Spleen (tissue), 11 donors: ENCODE results near the gene DGKB. TPM values are rescaled to one million over a fixed set of nuclear protein-coding genes. Genes with fewer than 3 reads are reported as not detected.

Experiments
- DNase-seq: peaks from one replicate; pipeline ENCODE4 v3.0.0-alpha.2; 2020
- H3K27ac ChIP-seq, 8 donors: fragments of 200-600 bp; sonication (generic) in 7 of 8; 1 replicate in 4 of 8; 2 replicates in 4 of 8; pipeline versions ENCODE4 v1.5.0 to v1.8.0; 2016 to 2021; ENCODE audit warnings: inconsistent platforms in 4 of 8, mild to moderate bottlenecking in 4 of 8, moderate library complexity in 1 of 8
- H3K27me3 ChIP-seq, 7 donors: fragments of 200-600 bp; sonication (generic) in 6 of 7; replicated peaks in 1 of 7; 1 replicate in 4 of 7; 2 replicates in 3 of 7; pipeline versions ENCODE4 v1.5.0 to v1.8.0; 2016 to 2021; ENCODE audit warnings: inconsistent platforms in 3 of 7, mild to moderate bottlenecking in 1 of 7
- H3K36me3 ChIP-seq, 6 donors: fragments of 200-600 bp; sonication (generic) in 5 of 6; 1 replicate in 4 of 6; 2 replicates in 2 of 6; pipeline versions ENCODE4 v1.5.0 to v1.8.0; 2016 to 2021; ENCODE audit warnings: inconsistent platforms in 2 of 6
- H3K4me1 ChIP-seq, 6 donors: fragments of 200-600 bp; sonication (generic) in 5 of 6; 1 replicate in 3 of 6; 2 replicates in 3 of 6; pipeline versions ENCODE4 v1.5.0 to v1.8.0; 2016 to 2021; ENCODE audit warnings: inconsistent platforms in 3 of 6
- H3K4me3 ChIP-seq, 8 donors: fragments of 200-600 bp; sonication (generic) in 7 of 8; 1 replicate in 4 of 8; 2 replicates in 4 of 8; pipeline versions ENCODE4 v1.5.0 to v1.8.0; 2016 to 2021; ENCODE audit warnings: inconsistent platforms in 4 of 8, mild to moderate bottlenecking in 4 of 8, moderate library complexity in 2 of 8
- H3K9me3 ChIP-seq, 8 donors: fragments of 200-600 bp; sonication (generic) in 7 of 8; 1 replicate in 4 of 8; 2 replicates in 4 of 8; pipeline versions ENCODE4 v1.5.0 to v1.8.0; 2016 to 2021; ENCODE audit warnings: inconsistent platforms in 4 of 8
- POLR2A ChIP-seq, 3 donors: fragments of 450-650 bp; IDR thresholded peaks; one replicate each; pipeline ENCODE4 v1.5.1; 2017; ENCODE audit warnings: antibody characterized with exemption in 3 of 3, mild to moderate bottlenecking in 1 of 3
- POLR2AphosphoS5 ChIP-seq, 3 donors: sonication (generic); formaldehyde crosslinking; IDR thresholded peaks; one replicate each; pipeline ENCODE4 v1.5.1; 2017; ENCODE audit warnings: antibody characterized with exemption in 3 of 3
- WGBS, 5 donors: extraction: QIAGEN DNeasy Blood & Tissue Kit in 3 of 5; methylation state at CpG; one replicate each; pipeline versions ENCODE4 v1.1.5 to v1.1.7; 2013 to 2018; 5-methylcytosine and 5-hydroxymethylcytosine counted together
- intact Hi-C: fragments of 100-400 bp; cut with DNase I; formaldehyde crosslinking; loops from one replicate; pipeline ENCODE4 v1.15.0; 2023; ENCODE audit warnings: low total_unique reads
- polyA plus RNA-seq, 3 donors: library from polyadenylated mRNA; stranded (reverse); fragments of 200-250 nt; gene quantifications; one replicate each; pipeline ENCODE4 v1.2.1, GENCODE V29; 2013
- total RNA-seq, 7 donors: library from RNA; depleted of rRNA in 3 of 7; stranded (reverse); fragments of >200 nt in 3 of 7; fragmentation: NEBNext Ultra II Directional in 4 of 7; extraction: Animal tissue kit (Norgen Biotek cat#: 25700) in 4 of 7; gene quantifications; one replicate each; pipeline versions ENCODE4 v1.1.0 to v1.2.1, GENCODE V29; 2016 to 2021
- TF ChIP-seq, protein P1 (sequence below), 11 experiments: fragments of 200-600 bp in 7 of 11; fragments of 450-650 bp in 4 of 11; sonication (generic) in 4 of 11; IDR thresholded peaks in 8 of 11; conservative IDR thresholded peaks in 3 of 11; 1 replicate in 7 of 11; 2 replicates in 4 of 11; pipeline versions ENCODE4 v1.4.0 to v1.8.0; 2016 to 2021; ENCODE audit warnings: antibody characterized with exemption in 11 of 11, inconsistent platforms in 4 of 11, mild to moderate bottlenecking in 1 of 11
- donor health status: healthy with polysubstance abuse.
- donor health status: DM: no; HTN: no; CAD: no; lungs with moderate emphysema.
- donor health status: DM: no; HTN: no; CAD: no.
- donor health status: Bipolar disorder and iron deficiency.
- donor health status: healthy.
- donor health status: DM: no; HTN: no; CAD: no.
- donor health status: DM: yes; HTN: yes; CAD: no.

The DGKB gene
- total and polyA plus RNA-seq, 10 donors: 0.02 to 0.26 (median 0.03) TPM; not detected in 6

DNA sequence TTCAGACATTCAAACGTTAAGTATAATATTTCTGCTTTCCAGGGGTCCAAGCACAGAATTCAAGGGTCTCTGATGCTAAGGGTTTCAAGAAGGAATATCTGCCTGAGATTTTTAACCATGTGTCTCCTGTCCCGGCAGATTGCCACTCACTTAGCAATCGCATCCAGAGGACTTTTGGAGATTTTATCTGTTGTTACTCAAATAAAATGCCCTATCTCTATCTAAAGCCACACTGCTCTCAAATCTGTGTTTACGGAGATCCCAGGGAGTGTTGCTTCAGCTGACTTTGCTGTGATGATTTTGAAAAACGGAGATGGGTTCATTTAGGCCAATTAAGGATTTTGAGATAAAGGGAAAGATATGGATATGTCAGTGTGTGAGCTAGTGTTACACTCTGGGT, 359.9 kb downstream of the DGKB start:
- no peaks in the 10 kb centered on the region for H3K36me3 ChIP-seq
- peaks cover 0 to 6% (median 0%) of the 10 kb centered on the region in 8 donors for H3K9me3 ChIP-seq
- WGBS, 5 donors: 64 to 81% (median 73%) methylated on average over 5 of the region's 5 CpGs
- H3K4me1 ChIP-seq: no peaks in the 10 kb centered on the region
- TF ChIP-seq POLR2A (IDR thresholded peaks at IDR 0.05) (no peak), POLR2AphosphoS5 (IDR thresholded peaks at IDR 0.05) (no peak)
- no peak overlapping the region for H3K4me3 ChIP-seq
- H3K27me3 ChIP-seq: no peaks in the 10 kb centered on the region
- intact Hi-C loops: no loop called here
- H3K27ac ChIP-seq: no peak overlapping the region
- no peak for DNase-seq

DNA sequence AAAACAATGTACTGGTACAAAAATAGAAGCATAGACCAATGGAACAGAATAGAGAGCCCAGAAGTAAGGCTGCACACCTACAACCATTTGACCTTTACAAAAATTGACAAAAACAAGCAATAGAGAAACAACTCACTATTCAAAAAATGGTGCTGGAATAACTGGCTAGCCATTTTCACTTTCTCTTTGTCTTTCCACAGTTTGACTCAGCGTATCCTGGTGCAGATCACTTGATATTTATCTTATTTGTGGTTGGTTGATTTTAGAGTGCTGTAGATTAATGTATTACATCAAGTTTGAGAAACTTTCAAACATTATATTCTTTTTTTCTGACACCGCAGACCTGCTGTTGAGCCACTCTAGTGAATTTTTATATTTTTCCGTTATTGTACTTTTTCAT, 381.4 kb downstream of the DGKB start:
- peaks cover 0 to 13% (median 7%) of the 10 kb centered on the region in 8 donors for H3K9me3 ChIP-seq
- H3K4me3 ChIP-seq: no peak overlapping the region
- TF ChIP-seq, protein P1, sequence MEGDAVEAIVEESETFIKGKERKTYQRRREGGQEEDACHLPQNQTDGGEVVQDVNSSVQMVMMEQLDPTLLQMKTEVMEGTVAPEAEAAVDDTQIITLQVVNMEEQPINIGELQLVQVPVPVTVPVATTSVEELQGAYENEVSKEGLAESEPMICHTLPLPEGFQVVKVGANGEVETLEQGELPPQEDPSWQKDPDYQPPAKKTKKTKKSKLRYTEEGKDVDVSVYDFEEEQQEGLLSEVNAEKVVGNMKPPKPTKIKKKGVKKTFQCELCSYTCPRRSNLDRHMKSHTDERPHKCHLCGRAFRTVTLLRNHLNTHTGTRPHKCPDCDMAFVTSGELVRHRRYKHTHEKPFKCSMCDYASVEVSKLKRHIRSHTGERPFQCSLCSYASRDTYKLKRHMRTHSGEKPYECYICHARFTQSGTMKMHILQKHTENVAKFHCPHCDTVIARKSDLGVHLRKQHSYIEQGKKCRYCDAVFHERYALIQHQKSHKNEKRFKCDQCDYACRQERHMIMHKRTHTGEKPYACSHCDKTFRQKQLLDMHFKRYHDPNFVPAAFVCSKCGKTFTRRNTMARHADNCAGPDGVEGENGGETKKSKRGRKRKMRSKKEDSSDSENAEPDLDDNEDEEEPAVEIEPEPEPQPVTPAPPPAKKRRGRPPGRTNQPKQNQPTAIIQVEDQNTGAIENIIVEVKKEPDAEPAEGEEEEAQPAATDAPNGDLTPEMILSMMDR (IDR thresholded peaks at IDR 0.05 in 8 of 11, conservative IDR thresholded peaks at IDR 0.05 in 3 of 11): no peak
- H3K36me3 ChIP-seq: no peaks in the 10 kb centered on the region
- H3K4me1 ChIP-seq: no peaks in the 10 kb centered on the region
- H3K27me3 ChIP-seq: no peaks in the 10 kb centered on the region
- WGBS, 5 donors: 84 to 91% (median 88%) methylated on average over 3 of the region's 3 CpGs
- intact Hi-C loops: no loop called here
- H3K27ac ChIP-seq: no peak overlapping the region
- no peak for DNase-seq

DNA sequence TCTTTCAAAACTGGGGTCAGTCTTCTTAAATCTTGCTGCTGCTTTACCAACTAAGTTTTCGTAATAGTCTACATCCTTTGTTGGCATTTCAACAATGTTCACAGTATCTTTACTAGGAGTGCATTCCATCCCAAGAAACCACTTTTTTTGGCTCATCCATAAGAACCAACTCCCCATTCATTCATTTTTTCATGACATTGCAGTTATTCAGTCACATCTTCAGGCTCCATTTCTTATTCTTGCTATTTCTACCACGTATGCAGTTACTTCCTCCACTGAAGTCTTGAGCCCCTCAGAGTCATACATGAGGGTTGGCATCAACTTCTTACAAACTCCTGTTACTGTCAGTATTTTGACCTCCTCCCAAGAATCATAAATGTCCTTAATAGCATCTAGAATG, 392.3 kb downstream of the DGKB start:
- H3K4me1 ChIP-seq: no peaks in the 10 kb centered on the region
- TF ChIP-seq POLR2AphosphoS5 (IDR thresholded peaks at IDR 0.05) (no peak), POLR2A (IDR thresholded peaks at IDR 0.05) (no peak)
- TF ChIP-seq, protein P1 (IDR thresholded peaks at IDR 0.05 in 8 of 11, conservative IDR thresholded peaks at IDR 0.05 in 3 of 11): no peak
- no peak overlapping the region for H3K27ac ChIP-seq
- peaks cover 0 to 21% (median 9%) of the 10 kb centered on the region in 8 donors for H3K9me3 ChIP-seq
- DNase-seq: no peak
- 75 to 86% (median 85%) methylated on average over 2 of the region's 2 CpGs for WGBS, 5 donors
- intact Hi-C loops: no loop called here
- no peaks in the 10 kb centered on the region for H3K36me3 ChIP-seq
- no peak overlapping the region for H3K4me3 ChIP-seq
- no peaks in the 10 kb centered on the region for H3K27me3 ChIP-seq

DNA sequence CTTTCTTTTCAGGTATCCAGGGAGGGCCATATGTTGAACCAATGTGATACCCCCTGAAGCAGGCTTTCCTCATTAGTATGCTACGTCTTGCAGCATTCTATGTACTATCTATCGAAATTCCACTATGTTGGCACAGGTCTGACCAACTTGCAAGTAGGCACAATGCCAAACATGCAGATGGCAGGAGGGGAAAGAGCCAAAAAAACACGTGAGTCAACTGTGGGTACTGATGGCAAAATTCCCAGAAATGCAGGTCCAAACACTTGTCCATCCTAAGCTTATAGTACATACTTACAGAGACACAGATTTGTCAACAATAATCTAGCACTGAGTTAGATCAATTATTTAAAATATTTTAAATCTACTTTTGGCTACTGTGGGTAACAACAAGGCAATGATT, 394.9 kb downstream of the DGKB start:
- H3K4me3 ChIP-seq: no peak overlapping the region
- 35 to 56% (median 48%) methylated on average over 3 of the region's 3 CpGs for WGBS, 5 donors
- TF ChIP-seq, protein P1 (IDR thresholded peaks at IDR 0.05 in 8 of 11, conservative IDR thresholded peaks at IDR 0.05 in 3 of 11): no peak
- TF ChIP-seq POLR2AphosphoS5 (IDR thresholded peaks at IDR 0.05) (no peak), POLR2A (IDR thresholded peaks at IDR 0.05) (no peak)
- peaks cover 0 to 21% (median 9%) of the 10 kb centered on the region in 8 donors for H3K9me3 ChIP-seq
- H3K36me3 ChIP-seq: no peaks in the 10 kb centered on the region
- no peaks in the 10 kb centered on the region for H3K27me3 ChIP-seq
- no peak overlapping the region for H3K27ac ChIP-seq
- H3K4me1 ChIP-seq: no peaks in the 10 kb centered on the region
- intact Hi-C loops: no loop called here
- DNase-seq: no peak

DNA sequence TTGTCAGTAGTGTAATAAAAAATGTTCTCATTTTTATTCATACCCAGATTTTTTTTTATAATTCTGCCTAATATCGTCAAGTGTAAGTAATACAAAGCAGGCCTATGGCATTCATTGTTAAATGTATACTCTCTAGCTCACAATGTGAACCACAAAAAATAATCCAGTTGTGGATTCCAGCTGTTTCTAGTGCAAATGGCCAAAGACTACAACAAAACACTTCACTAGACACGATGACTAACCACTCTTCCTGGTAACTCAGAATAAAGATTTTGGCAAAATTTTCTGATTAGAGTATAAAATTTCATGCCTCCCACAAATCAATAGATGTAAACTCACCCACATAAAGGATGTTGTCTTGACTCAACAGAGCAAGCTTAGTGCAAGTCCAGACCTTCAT, 396.6 kb downstream of the DGKB start:
- H3K36me3 ChIP-seq: no peaks in the 10 kb centered on the region
- TF ChIP-seq, protein P1 (IDR thresholded peaks at IDR 0.05 in 8 of 11, conservative IDR thresholded peaks at IDR 0.05 in 3 of 11): no peak
- no peak for TF ChIP-seq POLR2A (IDR thresholded peaks at IDR 0.05)
- no peak for TF ChIP-seq POLR2AphosphoS5 (IDR thresholded peaks at IDR 0.05)
- H3K27me3 ChIP-seq: no peaks in the 10 kb centered on the region
- peaks cover 0 to 32% (median 17%) of the 10 kb centered on the region in 8 donors for H3K9me3 ChIP-seq
- H3K27ac ChIP-seq: no peak overlapping the region
- no peaks in the 10 kb centered on the region for H3K4me1 ChIP-seq
- DNase-seq: no peak
- H3K4me3 ChIP-seq: no peak overlapping the region
- 76 to 89% (median 80%) methylated on average over 2 of the region's 2 CpGs for WGBS, 5 donors
- intact Hi-C loops: no loop called here
